Endothelial cell of umbilical vein (primary cell): Measurements from ENCODE around the gene FES. TPM values are rescaled to one million over a fixed set of nuclear protein-coding genes. Genes with fewer than 3 reads are reported as not detected.

Experiments
- BruUV-seq: library from RNA; stranded (reverse); fragments of 400-500 nt; replicated peaks from 2 replicates; lab custom pipeline; 2021; lab: Mats Ljungman, UMichigan
- CTCF ChIA-PET: fragments of 300-600, 350-600 bp; sonication (Branson Sonifier 250); formaldehyde crosslinking; loops from one replicate; lab custom pipeline; 2021; ENCODE audit warnings: antibody characterized with exemption, inconsistent platforms; lab: Charles Lee
- POLR2A ChIA-PET: fragments of 300-600, 350-600 bp; sonication (Branson Sonifier 250); formaldehyde crosslinking; loops from one replicate; lab custom pipeline; 2021; ENCODE audit warnings: antibody characterized with exemption, inconsistent platforms; lab: Charles Lee
- DNase-seq: peaks from one replicate; pipeline ENCODE4 v3.0.0-alpha.2; 2011; ENCODE audit warnings: low read depth, low spot score
- FAIRE-seq: peaks from 2 replicates; lab custom pipeline; 2011; peaks lifted over from hg19 to GRCh38; lab: Jason Lieb, UNC
- H2AFZ ChIP-seq: 2 replicates; pipeline ENCODE4 v1.6.0; 2012; ENCODE audit warnings: low read depth, low read length, control low read depth, inconsistent platforms
- H3K27ac ChIP-seq: 2 replicates; pipeline ENCODE4 v1.5.1; 2011; ENCODE audit warnings: low read depth, mild to moderate bottlenecking, control low read depth, low read length, moderate library complexity; ENCODE audit not compliant: insufficient read depth
- H3K27me3 ChIP-seq, 2 experiments: 2 replicates each; pipeline versions ENCODE4 v1.6.0 to v1.6.1; 2011; ENCODE audit warnings: low read length in 2 of 2, mixed read lengths in 1 of 2; ENCODE audit not compliant: control insufficient read depth in 2 of 2, insufficient read depth in 2 of 2
- H3K36me3 ChIP-seq, 2 experiments: 2 replicates in 1 of 2; 3 replicates in 1 of 2; pipeline ENCODE4 v1.5.1; 2011; ENCODE audit warnings: low read length in 2 of 2, mild to moderate bottlenecking in 1 of 2, moderate library complexity in 1 of 2; ENCODE audit not compliant: control insufficient read depth in 2 of 2, insufficient read depth in 2 of 2; ENCODE audit errors: extremely low read depth in 1 of 2
- H3K4me1 ChIP-seq: 3 replicates; pipeline ENCODE4 v1.5.1; 2011; ENCODE audit warnings: mild to moderate bottlenecking, low read length; ENCODE audit not compliant: control insufficient read depth, insufficient read depth; ENCODE audit errors: extremely low read depth
- H3K4me2 ChIP-seq: 2 replicates; pipeline ENCODE4 v1.6.1; 2011; ENCODE audit warnings: low read length, control low read depth, mixed read lengths; ENCODE audit not compliant: insufficient read depth
- H3K4me3 ChIP-seq, 3 experiments: fragments of 200-600 bp in 1 of 3; sonication (generic), shearing (Covaris generic) in 1 of 3; replicated peaks in 1 of 3; 2 replicates each; pipeline ENCODE4 v1.5.1; 2011 to 2016; ENCODE audit warnings: control low read depth in 3 of 3, low read length in 3 of 3, mild to moderate bottlenecking in 2 of 3, inconsistent platforms in 1 of 3, low read depth in 1 of 3, moderate library complexity in 1 of 3; ENCODE audit not compliant: insufficient read depth in 1 of 3
- H3K79me2 ChIP-seq: 2 replicates; pipeline ENCODE4 v1.6.0; 2012; ENCODE audit warnings: low read length, inconsistent platforms; ENCODE audit not compliant: control insufficient read depth, insufficient read depth
- H3K9ac ChIP-seq: replicated peaks from 2 replicates; pipeline ENCODE3; 2011; ENCODE audit warnings: low read length, control low read depth; ENCODE audit not compliant: insufficient read depth; ENCODE audit errors: extremely low read depth
- H3K9me1 ChIP-seq: replicated peaks from 3 replicates; pipeline ENCODE4 v1.6.0; 2011; ENCODE audit warnings: mild to moderate bottlenecking, low read length; ENCODE audit not compliant: control insufficient read depth, insufficient read depth; ENCODE audit errors: extremely low read depth
- H3K9me3 ChIP-seq: replicated peaks from 2 replicates; pipeline ENCODE4 v1.5.1; 2012; ENCODE audit warnings: low read length, inconsistent platforms; ENCODE audit not compliant: control insufficient read depth, insufficient read depth
- H4K20me1 ChIP-seq: replicated peaks from 2 replicates; pipeline ENCODE3; 2011; ENCODE audit warnings: mild to moderate bottlenecking, low read length; ENCODE audit not compliant: control insufficient read depth, insufficient read depth; ENCODE audit errors: extremely low read depth
- CTCF ChIP-seq, 2 donors: IDR thresholded peaks; 1 replicate in 1 of 2; 2 replicates in 1 of 2; pipeline ENCODE4 v1.5.1; 2011; ENCODE audit warnings: low read length in 2 of 2, mild to moderate bottlenecking in 2 of 2, moderate library complexity in 2 of 2, control low read depth in 1 of 2, inconsistent platforms in 1 of 2, low read depth in 1 of 2; ENCODE audit not compliant: insufficient read depth in 1 of 2; ENCODE audit errors: extremely low read depth in 1 of 2
- FOS ChIP-seq: IDR thresholded peaks from 2 replicates; pipeline ENCODE4 v1.6.1; 2011; ENCODE audit warnings: mild to moderate bottlenecking, low read length, moderate library complexity, borderline replicate concordance; ENCODE audit not compliant: insufficient read depth
- GATA2 ChIP-seq: IDR thresholded peaks from 2 replicates; pipeline ENCODE4 v1.7.0; 2011; ENCODE audit warnings: low read depth, mild to moderate bottlenecking, moderate library complexity, mixed read lengths, low read length; ENCODE audit not compliant: insufficient read length, insufficient read depth
- JUN ChIP-seq: IDR thresholded peaks from 2 replicates; pipeline ENCODE4 v1.6.1; 2011; ENCODE audit warnings: borderline replicate concordance, low read depth; ENCODE audit not compliant: insufficient read length, insufficient read depth
- MAX ChIP-seq: IDR thresholded peaks from 2 replicates; pipeline ENCODE4 v1.6.1; 2011; ENCODE audit not compliant: insufficient read depth, insufficient read length
- MYC ChIP-seq: IDR thresholded peaks from one replicate; pipeline ENCODE4 v1.6.1; 2011; ENCODE audit warnings: mild to moderate bottlenecking, low read depth, low read length
- POLR2A ChIP-seq: IDR thresholded peaks from 2 replicates; pipeline ENCODE4 v1.6.1; 2012; ENCODE audit warnings: low read depth, mild to moderate bottlenecking, control low read depth, low read length
- POLR2AphosphoS5 ChIP-seq: IDR thresholded peaks from 2 replicates; pipeline ENCODE4 v1.6.1; 2012; ENCODE audit warnings: low read depth, mild to moderate bottlenecking, control low read depth, low read length, moderate library complexity; ENCODE audit not compliant: insufficient read depth
- dilution Hi-C: fragments of 300-500 bp; cut with MboI; formaldehyde crosslinking; loops from one replicate; pipeline ENCODE4 v1.15.0; 2019; ENCODE audit warnings: low sequenced_read_pairs; ENCODE audit not compliant: extremely low pct_ligation_motif_present
- intact Hi-C: fragments of 100-400 bp; cut with micrococcal nuclease; formaldehyde crosslinking; loops from one replicate; pipeline ENCODE4 v1.10.0; 2022
- polyA plus RNA-seq, 4 experiments: library from polyadenylated mRNA; depleted of rRNA in 3 of 4; stranded (reverse) in 3 of 4; unstranded in 1 of 4; fragments of >200 nt; gene quantifications; 2 replicates each; pipeline versions ENCODE4 v1.2.1 to v1.2.3, GENCODE V29; 2011 to 2012; ENCODE audit warnings: missing spikeins in 1 of 4
- total RNA-seq: library from RNA; stranded (reverse); gene quantifications from 2 replicates; pipeline ENCODE4 v1.2.3, GENCODE V29; 2021

The FES gene
- total and polyA plus RNA-seq, 2 donors (not counting 3 experiments of a cell fraction or from before 2014, with no cell fraction given) = 41.5 to 58.1 TPM

- intact Hi-C loops (no loop called here), dilution Hi-C loops (no loop called here)
- no peak for FAIRE-seq
- Histone ChIP-seq H2AFZ (no peak overlapping the region), H3K9ac (no peak overlapping the region), H3K27ac (no peak overlapping the region), H3K79me2 (peaks cover 2% of the 10 kb centered on the region), H4K20me1 (no peaks in the 10 kb centered on the region), H3K27me3 (no peaks in the 10 kb centered on the region), H3K4me2 (no peak overlapping the region), H3K4me3 (no peak overlapping the region), H3K4me1 (peaks cover 18% of the 10 kb centered on the region), H3K9me3 (no peaks in the 10 kb centered on the region), H3K9me1 (no peaks in the 10 kb centered on the region), H3K36me3 (no peaks in the 10 kb centered on the region)
- no peak for DNase-seq
- no TSS peak for BruUV-seq
- POLR2A ChIA-PET = no interaction called here
- CTCF ChIA-PET = no interaction called here
- TF ChIP-seq GATA2 (no peak), POLR2AphosphoS5 (no peak), POLR2A (no peak), JUN (no peak), CTCF (IDR thresholded peaks at IDR 0.05; ENCODE audit: extremely low read depth in 1 of 2, insufficient read depth in 1 of 2, low read depth in 1 of 2, low read length in 2 of 2) (no peak), MYC (no peak), FOS (no peak), MAX (no peak)
Measured at GRCh38 chr15:90865702-90866101, 18.6 kb upstream of the FES start.
